NCI-H69 (cell line): Measurements from ENCODE around the gene PPIE.

Source experiments
- DNase-seq: peaks from one replicate; lab custom pipeline; 2025; lab: John Stamatoyannopoulos, UW

The PPIE gene

DNA sequence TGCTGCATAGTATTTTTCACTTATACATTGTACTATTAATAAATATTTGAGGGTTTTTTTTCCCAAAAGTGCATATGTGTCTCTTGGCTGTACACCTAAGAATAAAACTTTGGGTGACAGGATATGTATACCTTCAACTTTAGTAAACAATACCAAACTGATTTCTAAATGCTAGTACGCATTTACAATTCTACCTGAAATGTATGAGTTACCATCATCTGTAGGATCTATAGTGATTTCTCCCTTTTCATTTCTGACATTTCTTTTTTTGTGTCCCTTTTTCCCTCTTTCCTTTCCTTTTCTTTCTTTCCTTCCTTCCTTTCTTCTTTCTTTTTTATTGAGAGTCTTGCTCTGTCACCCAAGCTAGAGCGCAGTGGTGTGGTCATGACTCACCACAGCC, 66.7 kb downstream of the PPIE start:
- no peak for DNase-seq

DNA sequence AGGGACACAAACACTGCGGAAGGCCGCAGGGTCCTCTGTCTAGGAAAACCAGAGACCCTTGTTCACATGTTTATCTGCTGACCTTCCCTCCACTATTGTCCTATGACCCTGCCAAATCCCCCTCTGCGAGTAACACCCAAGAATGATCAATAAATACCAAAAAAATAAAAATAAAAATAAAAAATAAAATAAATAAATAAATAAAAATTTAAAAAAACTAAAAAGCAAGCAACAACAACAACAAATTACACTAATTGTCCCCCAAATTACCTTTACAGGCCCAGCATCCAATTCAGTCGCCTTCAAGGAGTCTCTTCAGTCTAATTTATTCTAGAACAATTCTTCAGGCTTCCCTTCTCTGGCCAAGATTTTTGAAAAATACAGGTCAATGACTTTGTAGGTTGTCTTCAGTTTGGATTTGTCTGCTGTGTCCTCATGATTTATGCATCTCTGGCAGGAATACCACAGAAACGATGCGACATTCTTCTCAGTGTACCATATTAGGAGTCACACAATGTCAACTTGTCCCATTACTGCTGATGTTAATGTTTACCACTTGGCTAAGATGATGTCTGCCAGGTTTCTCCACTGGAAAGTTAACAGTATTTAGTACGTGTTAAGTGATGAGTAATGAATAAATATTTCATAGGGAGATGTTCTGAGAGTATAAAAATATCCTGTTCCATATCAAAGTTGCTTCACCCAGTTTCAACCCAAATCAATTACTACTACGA, 70.3 kb downstream of the PPIE start:
- no peak for DNase-seq

DNA sequence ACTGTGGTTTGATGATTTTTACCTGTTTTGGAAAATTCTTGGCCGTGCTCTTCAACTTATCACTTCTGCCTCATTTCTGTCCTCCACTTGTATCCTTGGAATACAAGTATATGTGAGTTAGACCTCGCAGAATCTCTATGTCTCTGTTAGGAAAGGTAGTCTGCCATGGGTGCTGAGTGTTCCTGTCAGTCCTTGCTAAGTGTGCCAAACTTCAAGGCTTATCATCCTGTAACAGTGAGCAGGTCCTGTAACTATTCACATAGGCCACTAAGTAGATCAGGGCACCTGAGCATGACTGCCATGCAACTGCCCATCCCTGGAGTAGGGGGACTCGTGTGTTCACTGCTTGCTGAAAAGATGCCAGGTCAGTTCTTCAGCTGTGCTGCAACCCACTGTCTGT, 74.2 kb downstream of the PPIE start:
- no peak for DNase-seq
